Mucosa of rectum (tissue), 2 donors: ENCODE results near the gene KRTAP5-1.

Experiments
- H3K27ac ChIP-seq, 2 donors: one replicate each; pipeline ENCODE4 v1.7.0; 2013; ENCODE audit warnings: inconsistent platforms in 2 of 2, low read depth in 2 of 2, low read length in 2 of 2
- H3K27me3 ChIP-seq, 2 donors: one replicate each; pipeline ENCODE4 v1.7.0; 2013; ENCODE audit warnings: low read length in 2 of 2; ENCODE audit not compliant: control insufficient read depth in 2 of 2, insufficient read depth in 2 of 2
- H3K36me3 ChIP-seq, 2 donors: one replicate each; pipeline ENCODE4 v1.7.0; 2013; ENCODE audit warnings: low read length in 2 of 2; ENCODE audit not compliant: control insufficient read depth in 2 of 2, insufficient read depth in 2 of 2
- H3K4me1 ChIP-seq, 2 donors: one replicate each; pipeline ENCODE4 v1.7.0; 2013; ENCODE audit warnings: low read length in 2 of 2, mild to moderate bottlenecking in 1 of 2; ENCODE audit not compliant: control insufficient read depth in 2 of 2, insufficient read depth in 2 of 2
- H3K4me3 ChIP-seq, 2 donors: one replicate each; pipeline ENCODE4 v1.7.0; 2013; ENCODE audit warnings: low read length in 2 of 2
- H3K9ac ChIP-seq, 2 donors: one replicate each; pipeline ENCODE4 v1.7.0; 2013; ENCODE audit warnings: low read length in 2 of 2, low read depth in 1 of 2, mild to moderate bottlenecking in 1 of 2
- H3K9me3 ChIP-seq, 2 donors: one replicate each; pipeline ENCODE4 v1.7.0; 2013; ENCODE audit warnings: low read length in 2 of 2; ENCODE audit not compliant: control insufficient read depth in 2 of 2
- donor health status: healthy.
- donor health status: Normal muscosa, but diverticular disease.

Gene KRTAP5-1

DNA sequence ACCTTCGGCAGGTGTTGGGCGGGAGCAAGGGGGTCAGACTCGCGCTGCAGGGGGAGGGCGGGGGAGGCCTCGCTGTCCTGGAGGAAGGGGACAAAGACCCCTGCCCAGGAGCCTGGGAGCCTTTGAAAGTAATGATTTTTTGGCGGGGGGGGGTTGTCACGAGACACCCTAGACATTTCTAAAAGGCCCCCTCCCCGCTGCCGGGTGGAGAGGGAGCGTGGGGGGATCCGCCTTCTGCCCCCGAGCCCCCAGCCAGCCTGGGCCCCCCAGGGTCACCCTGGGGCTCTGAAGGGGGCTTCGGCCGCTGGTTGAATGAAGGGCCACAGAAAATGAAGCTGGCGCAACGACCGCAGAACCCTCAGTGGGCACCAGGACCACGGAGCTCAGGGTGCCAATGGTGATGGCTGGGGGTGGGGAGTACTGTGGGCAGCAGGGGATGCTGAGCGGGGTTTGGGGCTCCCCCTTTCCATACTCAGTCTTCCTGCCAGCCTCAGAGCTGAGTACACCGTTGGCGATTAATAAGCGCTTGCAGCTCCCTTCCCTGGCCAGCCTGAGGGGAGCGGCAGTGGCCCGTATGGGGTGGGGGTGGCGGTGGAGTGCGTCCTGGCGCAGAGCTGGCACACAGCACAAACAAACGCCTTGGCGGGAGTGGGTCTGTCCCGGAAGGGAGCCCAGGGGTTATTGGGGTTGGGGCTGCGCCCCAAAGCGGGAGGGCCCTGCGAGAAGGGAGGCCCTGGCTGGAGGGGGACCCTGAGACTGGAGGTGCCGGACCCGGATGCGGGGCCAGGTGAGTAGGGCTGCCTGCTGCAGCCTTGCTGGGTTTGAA is 11.8 kb downstream of the KRTAP5-1 start:
- H3K36me3 ChIP-seq: no peaks in the 10 kb centered on the region
- H3K27ac ChIP-seq: peak overlapping the region; percentile 96 to 97
- H3K9ac ChIP-seq: peak overlapping the region; percentile 88 to 95
- H3K27me3 ChIP-seq: no peaks in the 10 kb centered on the region
- peak overlapping the region; percentile 69 to 71 for H3K4me3 ChIP-seq
- H3K4me1 ChIP-seq: peaks cover 34 to 47% of the 10 kb centered on the region in 2 donors
- H3K9me3 ChIP-seq: no peaks in the 10 kb centered on the region

DNA sequence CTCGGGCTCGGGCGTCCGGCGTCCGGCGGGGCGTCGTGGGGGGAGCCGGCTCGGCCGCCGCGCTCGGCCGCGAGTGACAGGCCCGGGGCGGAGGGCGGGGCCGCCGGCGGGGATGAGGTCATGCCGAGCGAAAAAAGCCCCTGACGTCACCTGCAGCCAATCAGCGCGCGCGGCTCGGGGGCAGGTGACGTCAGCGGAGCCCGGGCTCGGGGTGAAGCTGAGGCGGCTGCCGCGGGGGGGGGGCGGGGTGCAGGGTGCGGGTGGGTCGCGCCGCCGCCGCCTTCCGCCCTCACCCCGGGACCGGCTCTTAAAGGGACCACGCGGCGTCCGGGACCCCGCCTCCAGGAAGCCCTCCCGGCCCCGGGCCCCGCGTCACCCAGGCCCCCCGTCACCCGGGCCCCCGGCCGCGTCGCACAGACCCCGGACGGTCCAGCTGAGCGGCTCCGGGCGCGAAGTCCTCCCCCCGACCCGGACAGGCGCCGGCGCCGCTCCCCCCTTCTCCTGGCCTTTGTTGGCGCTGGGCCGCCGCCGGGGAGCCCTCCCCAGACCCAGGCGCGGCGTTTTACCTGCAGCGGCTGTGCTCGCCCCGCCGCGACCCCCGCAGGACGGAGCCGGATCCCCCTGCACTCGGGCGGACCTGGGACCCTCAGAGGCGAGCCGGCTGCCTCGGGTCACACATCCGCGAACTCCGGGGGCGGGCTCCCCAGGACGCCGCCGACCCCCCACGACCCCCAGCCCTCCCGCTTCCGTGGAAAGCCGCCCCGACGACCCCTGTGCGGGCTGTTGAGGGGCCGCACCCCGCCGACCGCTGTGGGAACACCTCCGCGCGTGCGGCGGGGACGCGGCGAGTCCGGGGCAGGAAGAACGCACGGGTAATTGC is 12.6 kb downstream of the KRTAP5-1 start, which contains the start of gene DUSP8:
TSS of gene DUSP8 (minus strand) at position 75 of the 880 bp plus-strand sequence. CDS start 6,445 bp downstream, outside the sequence.
- Histone ChIP-seq H3K9ac (peak within 1 kb of the TSS; percentile 88 to 95), H3K4me1 (peaks cover 37 to 48% of the 10 kb centered on the region in 2 donors), H3K27ac (peak within 1 kb of the TSS; percentile 96 to 97), H3K9me3 (no peaks in the 10 kb centered on the region), H3K4me3 (peak within 1 kb of the TSS; percentile 69 to 71), H3K27me3 (no peaks in the 10 kb centered on the region), H3K36me3 (no peaks in the 10 kb centered on the region)

DNA sequence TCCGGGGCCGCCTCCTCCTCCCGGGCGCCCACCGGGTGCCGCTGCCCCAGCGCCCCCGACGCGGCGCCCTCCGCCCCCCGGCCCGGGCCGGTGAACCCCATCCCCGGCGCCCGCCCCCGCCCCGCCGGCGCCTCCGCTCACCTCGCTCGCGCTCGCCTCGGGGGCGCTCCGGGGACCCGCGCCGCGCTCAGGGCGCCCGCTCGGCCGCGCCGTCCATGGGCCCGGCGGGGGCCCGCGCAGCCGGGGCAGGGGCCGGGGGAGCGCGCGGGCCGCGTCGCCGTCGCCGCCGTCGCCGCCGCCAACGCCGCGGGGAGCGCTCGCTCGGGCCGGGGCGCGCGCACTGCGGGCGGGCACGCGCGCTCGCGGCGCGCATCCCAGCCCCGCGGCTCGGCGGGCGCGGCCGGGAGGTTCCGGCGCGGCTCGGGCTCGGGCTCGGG is 13.3 kb downstream of the KRTAP5-1 start:
- H3K4me3 ChIP-seq: peak overlapping the region in 1 of 2 donors; percentile 58
- H3K9me3 ChIP-seq: no peaks in the 10 kb centered on the region
- peak overlapping the region in 1 of 2 donors; percentile 42 for H3K27ac ChIP-seq
- H3K9ac ChIP-seq: peak overlapping the region in 1 of 2 donors; percentile 82
- H3K36me3 ChIP-seq: no peaks in the 10 kb centered on the region
- peaks cover 40 to 54% of the 10 kb centered on the region in 2 donors for H3K4me1 ChIP-seq
- no peaks in the 10 kb centered on the region for H3K27me3 ChIP-seq

DNA sequence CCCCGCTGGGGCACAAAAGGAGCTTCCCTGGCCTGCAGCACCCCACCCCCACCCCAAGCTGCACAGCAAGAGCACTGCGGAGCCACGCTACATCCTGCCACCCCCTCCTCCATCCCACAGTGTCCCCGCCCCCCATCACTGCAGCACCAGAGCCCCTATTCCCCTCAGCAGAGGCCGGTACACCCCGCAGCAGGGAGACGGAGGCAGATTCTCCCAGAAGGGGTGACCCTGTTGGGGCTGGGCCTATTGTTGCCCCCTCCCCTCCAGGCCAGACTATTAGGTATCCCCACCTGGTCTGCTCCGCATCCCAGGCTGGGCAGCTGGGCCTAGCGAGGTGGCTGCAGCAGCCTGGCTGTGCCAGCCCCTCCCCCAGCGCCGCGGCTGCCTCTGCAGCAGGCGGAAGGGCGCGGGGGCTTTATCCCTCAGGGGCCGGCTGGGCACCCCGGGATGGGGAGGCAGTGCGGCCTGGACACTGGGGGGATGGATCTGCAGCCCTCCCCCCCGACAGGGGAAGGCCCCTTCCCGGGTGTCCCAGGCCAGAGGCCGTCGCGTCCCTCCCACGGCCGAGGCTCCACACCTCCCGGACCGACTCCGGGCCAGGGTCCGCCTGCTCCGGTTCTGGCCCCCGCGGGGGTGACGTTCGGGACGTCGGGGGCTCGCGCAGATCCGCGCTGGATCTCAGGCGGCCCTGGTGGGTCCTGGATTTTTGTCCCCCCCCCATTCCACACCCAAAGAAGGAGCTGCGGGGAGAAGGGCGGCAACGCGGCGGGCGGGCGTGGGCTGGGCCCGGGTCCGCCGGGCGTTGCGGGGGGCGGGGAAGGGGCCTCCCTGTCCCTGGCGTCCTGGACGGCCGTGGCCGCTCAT is 14.0 kb downstream of the KRTAP5-1 start:
- no peaks in the 10 kb centered on the region for H3K27me3 ChIP-seq
- H3K4me1 ChIP-seq: peaks cover 41 to 54% of the 10 kb centered on the region in 2 donors
- H3K9ac ChIP-seq: peak overlapping the region; percentile 61 to 82
- H3K9me3 ChIP-seq: no peaks in the 10 kb centered on the region
- H3K36me3 ChIP-seq: no peaks in the 10 kb centered on the region
- peak overlapping the region; percentile 38 to 42 for H3K27ac ChIP-seq
- peak overlapping the region; percentile 58 to 59 for H3K4me3 ChIP-seq

DNA sequence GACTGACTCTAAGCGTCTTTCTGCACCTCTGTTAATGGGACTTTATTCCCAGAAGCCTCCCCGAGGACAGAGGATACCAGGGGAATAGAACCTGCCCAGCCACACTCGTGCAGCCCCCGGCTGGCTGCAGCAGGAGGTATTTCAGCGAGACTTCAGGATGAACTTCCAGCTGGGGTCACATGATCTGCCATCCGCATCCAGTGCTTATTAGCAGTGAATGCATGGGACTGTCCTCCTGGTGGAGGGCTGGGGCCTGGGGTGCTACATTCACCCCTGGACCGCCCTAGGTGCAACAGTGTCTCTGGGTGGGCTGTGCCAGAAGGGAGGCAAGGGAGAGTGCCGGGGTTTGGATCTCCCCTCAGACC is 14.6 kb downstream of the KRTAP5-1 start:
- Histone ChIP-seq H3K4me3 (peak overlapping the region in 1 of 2 donors; percentile 58), H3K9me3 (no peaks in the 10 kb centered on the region), H3K36me3 (no peaks in the 10 kb centered on the region), H3K4me1 (peaks cover 41 to 51% of the 10 kb centered on the region in 2 donors), H3K27ac (peak overlapping the region in 1 of 2 donors; percentile 38), H3K9ac (peak overlapping the region in 1 of 2 donors; percentile 52), H3K27me3 (no peaks in the 10 kb centered on the region)

DNA sequence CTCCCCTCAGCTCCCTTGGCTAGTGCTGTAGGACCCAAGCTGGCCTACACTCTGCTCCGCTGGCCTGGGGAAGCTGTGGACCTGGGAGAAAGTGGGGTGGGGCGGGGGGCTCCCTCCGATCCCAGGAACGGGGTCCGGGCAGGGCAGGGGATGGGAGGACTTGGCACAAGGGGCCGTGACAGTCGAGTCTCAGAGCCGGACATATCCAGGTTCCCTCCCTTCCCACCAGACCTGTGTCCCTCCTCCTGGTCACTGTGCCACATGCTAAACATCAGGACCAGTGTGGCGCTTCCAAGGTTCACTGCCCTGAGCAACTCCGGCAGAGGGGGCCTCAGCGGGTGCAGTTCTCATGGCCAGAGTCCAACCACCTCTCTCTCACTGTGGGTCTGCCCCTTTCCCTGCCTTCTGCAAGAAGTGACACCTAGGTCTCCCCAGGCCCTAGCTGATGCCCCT is 15.1 kb downstream of the KRTAP5-1 start:
- H3K4me1 ChIP-seq: peaks cover 41 to 47% of the 10 kb centered on the region in 2 donors

DNA sequence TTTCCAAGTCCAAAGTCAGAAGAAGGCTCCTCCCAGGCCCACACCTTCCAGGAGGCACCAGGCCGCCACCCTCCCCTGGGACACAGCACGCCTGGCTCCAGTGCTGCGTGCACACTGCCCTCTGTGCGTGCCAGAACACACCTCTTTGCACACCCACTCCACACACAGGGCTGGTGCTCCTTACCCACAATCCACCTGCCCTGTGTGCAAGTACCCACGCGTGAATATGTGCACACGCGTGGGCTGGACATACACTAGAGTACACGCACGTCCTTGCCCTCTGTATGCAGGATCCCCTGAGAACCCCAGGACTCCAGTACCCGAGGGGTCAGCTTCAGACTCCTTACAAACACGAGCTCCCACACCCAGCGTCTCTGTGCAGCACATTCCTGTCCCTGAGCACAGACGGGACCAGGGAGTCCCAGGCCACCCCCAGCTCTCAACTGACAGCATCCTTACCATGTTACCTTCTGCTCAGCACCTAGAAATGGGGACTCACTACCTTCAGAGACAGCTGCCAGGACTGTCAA is 15.8 kb downstream of the KRTAP5-1 start:
- H3K4me3 ChIP-seq: no peak overlapping the region
- no peaks in the 10 kb centered on the region for H3K36me3 ChIP-seq
- no peaks in the 10 kb centered on the region for H3K27me3 ChIP-seq
- peak overlapping the region; percentile 85 to 86 for H3K27ac ChIP-seq
- peaks cover 38 to 49% of the 10 kb centered on the region in 2 donors for H3K4me1 ChIP-seq
- H3K9me3 ChIP-seq: no peaks in the 10 kb centered on the region
- peak overlapping the region; percentile 14 to 66 for H3K9ac ChIP-seq

More for the DNA sequence above, 15.1 kb downstream of the KRTAP5-1 start:
- H3K36me3 ChIP-seq: no peaks in the 10 kb centered on the region
- no peak overlapping the region for H3K4me3 ChIP-seq
- no peaks in the 10 kb centered on the region for H3K9me3 ChIP-seq
- peak overlapping the region in 1 of 2 donors; percentile 52 for H3K9ac ChIP-seq
- no peaks in the 10 kb centered on the region for H3K27me3 ChIP-seq
- H3K27ac ChIP-seq: peak overlapping the region; percentile 85 to 86

DNA sequence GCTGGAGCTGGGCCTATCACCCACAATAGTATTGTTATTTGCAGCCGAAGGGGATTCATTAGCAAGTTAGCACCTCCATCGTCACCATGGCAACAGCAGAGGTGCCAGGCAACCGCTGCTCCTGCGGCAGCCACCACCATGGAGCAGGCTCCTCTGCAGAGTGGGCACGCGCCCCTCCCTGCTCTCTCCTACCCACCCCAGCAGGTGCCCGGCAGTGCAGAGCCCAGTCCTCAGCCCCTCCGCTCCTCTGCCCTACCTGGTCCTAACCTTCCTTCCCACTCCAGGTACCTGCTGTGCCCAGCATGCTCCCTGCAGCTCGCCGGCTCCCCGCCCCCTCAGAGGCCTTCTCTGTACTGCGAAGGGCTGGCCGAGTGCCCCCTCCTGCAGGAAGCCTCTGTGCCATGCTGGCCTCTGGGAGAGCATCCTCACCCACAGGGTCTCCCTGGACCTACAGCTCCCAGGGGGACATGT is 16.6 kb downstream of the KRTAP5-1 start:
- no peak overlapping the region for H3K4me3 ChIP-seq
- H3K9me3 ChIP-seq: no peaks in the 10 kb centered on the region
- peak overlapping the region; percentile 85 to 86 for H3K27ac ChIP-seq
- H3K36me3 ChIP-seq: no peaks in the 10 kb centered on the region
- H3K9ac ChIP-seq: peak overlapping the region; percentile 38 to 66
- H3K27me3 ChIP-seq: no peaks in the 10 kb centered on the region
- peaks cover 32 to 44% of the 10 kb centered on the region in 2 donors for H3K4me1 ChIP-seq

DNA sequence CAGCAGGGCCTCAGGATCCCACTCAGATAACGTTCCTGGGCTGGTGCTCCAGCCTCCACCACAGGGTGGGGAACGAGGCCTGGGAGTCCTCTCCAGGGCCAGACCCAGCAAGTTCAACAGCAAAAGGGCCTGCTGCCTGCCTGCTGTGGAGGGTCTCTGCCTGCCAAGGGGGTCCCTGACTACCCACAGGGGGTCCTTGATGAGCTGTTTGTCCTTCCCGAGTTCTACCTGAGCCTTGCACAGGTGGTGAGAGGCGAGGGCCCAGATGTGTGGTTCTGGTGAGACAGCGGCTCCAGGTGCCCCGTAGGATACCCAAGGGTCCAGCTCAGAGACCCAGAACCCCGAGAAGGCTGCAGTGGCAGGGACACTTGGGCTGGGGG is 17.4 kb downstream of the KRTAP5-1 start:
- peaks cover 32 to 41% of the 10 kb centered on the region in 2 donors for H3K4me1 ChIP-seq
- H3K4me3 ChIP-seq: no peak overlapping the region
- no peaks in the 10 kb centered on the region for H3K9me3 ChIP-seq
- no peak overlapping the region for H3K27ac ChIP-seq
- H3K27me3 ChIP-seq: no peaks in the 10 kb centered on the region
- H3K9ac ChIP-seq: no peak overlapping the region
- H3K36me3 ChIP-seq: peaks cover 0 to under 1% of the 10 kb centered on the region in 2 donors
